Loucy (cell line): ENCODE data around the gene GDAP1L1.
"Not testable (repeated sequence)": the region's sequence is repeated elsewhere in the genome, so short reads cannot be mapped to it uniquely, and the experiment has no call there.

Source experiments
- H2AFZ ChIP-seq: fragments of 200-600 bp; sonication (generic); 2 replicates; pipeline ENCODE4 v1.6.0; 2016; ENCODE audit warnings: antibody characterized with exemption, mild to moderate bottlenecking, low read length, moderate library complexity
- H3F3A ChIP-seq: fragments of 200-600 bp; 2 replicates; pipeline ENCODE4 v1.6.0; 2016; ENCODE audit warnings: antibody characterized with exemption, low read depth, mild to moderate bottlenecking
- H3K27me3 ChIP-seq: fragments of 200-600 bp; sonication (generic); 2 replicates; pipeline ENCODE4 v1.6.1; 2014; ENCODE audit warnings: low read length, mild to moderate bottlenecking; ENCODE audit not compliant: insufficient read depth, poor library complexity, severe bottlenecking
- H3K36me3 ChIP-seq: fragments of 200-600 bp; sonication (generic); 2 replicates; pipeline ENCODE4 v1.6.1; 2016; ENCODE audit warnings: low read length; ENCODE audit not compliant: insufficient read depth
- H3K4me1 ChIP-seq: fragments of 200-600 bp; sonication (generic); 2 replicates; pipeline ENCODE4 v1.5.1; 2014; ENCODE audit warnings: low read length, mild to moderate bottlenecking; ENCODE audit not compliant: insufficient read depth, poor library complexity, severe bottlenecking
- H3K4me2 ChIP-seq: fragments of 200-600 bp; sonication (generic); 2 replicates; pipeline ENCODE4 v1.6.0; 2014; ENCODE audit warnings: antibody characterized with exemption, low read length, low read depth, mild to moderate bottlenecking; ENCODE audit not compliant: poor library complexity, severe bottlenecking
- H3K4me3 ChIP-seq: fragments of 200-600 bp; sonication (generic); 2 replicates; pipeline ENCODE4 v1.5.1; 2014; ENCODE audit warnings: low read length, mild to moderate bottlenecking, mixed read lengths; ENCODE audit not compliant: poor library complexity, severe bottlenecking
- H3K79me2 ChIP-seq: fragments of 200-600 bp; sonication (generic); 2 replicates; pipeline ENCODE4 v1.6.1; 2014; ENCODE audit warnings: low read length; ENCODE audit not compliant: insufficient read depth
- H3K9ac ChIP-seq: fragments of 200-600 bp; sonication (generic); 2 replicates; pipeline ENCODE4 v1.6.0; 2014; ENCODE audit warnings: mild to moderate bottlenecking, low read depth, low read length, moderate library complexity; ENCODE audit not compliant: poor library complexity, severe bottlenecking
- H3K9me2 ChIP-seq: fragments of 200-600 bp; sonication (generic); replicated peaks from 2 replicates; pipeline ENCODE4 v1.6.1; 2016; ENCODE audit warnings: low read depth, low read length, mixed read lengths
- H3K9me3 ChIP-seq: fragments of 200-600 bp; sonication (generic); 2 replicates; pipeline ENCODE4 v1.6.1; 2014; ENCODE audit warnings: mild to moderate bottlenecking, antibody characterized with exemption, low read length, low read depth; ENCODE audit not compliant: insufficient read depth
- H4K20me1 ChIP-seq: fragments of 200-600 bp; sonication (generic); 2 replicates; pipeline ENCODE4 v1.6.0; 2014; ENCODE audit warnings: antibody characterized with exemption, low read length, mild to moderate bottlenecking; ENCODE audit not compliant: insufficient read depth, poor library complexity, severe bottlenecking
- CTCF ChIP-seq: fragments of 200-600 bp; sonication (generic); conservative IDR thresholded peaks from 2 replicates; pipeline ENCODE4 v1.5.1; 2014; ENCODE audit warnings: mild to moderate bottlenecking, antibody characterized with exemption, low read length
- EZH2phosphoT487 ChIP-seq: fragments of 200-600 bp; IDR thresholded peaks from 2 replicates; pipeline ENCODE4 v1.6.1; 2018; ENCODE audit warnings: antibody characterized with exemption, mild to moderate bottlenecking, moderate library complexity, borderline replicate concordance

GDAP1L1 gene

GRCh38 chr20:44233436-44234016 lies 13.6 kb upstream of the GDAP1L1 start:
- Histone ChIP-seq H3K79me2 (no peaks in the 10 kb centered on the region), H4K20me1 (no peaks in the 10 kb centered on the region)
- TF ChIP-seq CTCF: no peak
- no peak for TF ChIP-seq EZH2phosphoT487

DNA sequence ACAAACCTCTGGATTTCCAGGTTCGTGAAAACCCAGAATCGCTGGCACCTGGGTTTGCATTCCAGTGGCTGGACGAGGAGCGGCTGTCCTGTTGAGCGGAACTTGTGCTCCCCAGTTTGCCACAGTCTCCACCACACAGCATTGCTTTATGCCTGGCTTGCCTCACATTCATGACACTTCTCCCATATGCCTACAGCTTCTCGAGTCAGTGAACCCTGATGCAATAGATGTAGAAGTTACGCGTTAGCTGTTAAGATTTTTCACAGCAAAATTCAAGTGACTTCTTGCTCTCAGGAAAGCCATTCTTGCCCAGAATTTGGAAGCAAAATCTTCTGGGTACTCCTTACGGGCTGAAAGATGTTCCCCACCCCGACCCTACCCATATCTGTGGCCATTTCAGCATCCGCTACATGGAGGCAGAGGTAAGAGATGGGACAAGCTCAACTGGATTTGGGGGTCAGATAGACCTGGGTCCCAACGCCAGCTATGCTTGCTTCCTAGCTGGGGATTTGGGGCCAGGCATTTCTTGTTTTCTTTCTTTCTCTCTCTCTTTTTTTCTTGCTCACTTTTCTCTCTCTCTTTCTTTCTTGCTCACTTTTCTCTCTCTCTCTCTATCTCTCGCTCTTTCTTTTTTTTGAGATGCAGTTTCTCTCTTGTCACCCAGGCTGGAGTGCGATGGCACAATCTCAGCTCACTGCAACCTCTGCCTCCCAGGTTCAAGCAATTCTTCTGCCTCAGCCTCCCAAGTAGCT lies 12.4 kb upstream of the GDAP1L1 start:
- Histone ChIP-seq H4K20me1 (no peaks in the 10 kb centered on the region), H3K4me1 (no peaks in the 10 kb centered on the region), H3K4me2 (no peak overlapping the region), H3K27me3 (no peaks in the 10 kb centered on the region), H3K36me3 (no peaks in the 10 kb centered on the region), H3K9me3 (no peaks in the 10 kb centered on the region), H2AFZ (no peak overlapping the region), H3K79me2 (no peaks in the 10 kb centered on the region), H3F3A (no peaks in the 10 kb centered on the region), H3K4me3 (no peak overlapping the region), H3K9me2 (no peaks in the 10 kb centered on the region), H3K9ac (no peak overlapping the region)
- TF ChIP-seq CTCF (no peak), EZH2phosphoT487 (no peak)

More at GRCh38 chr20:44233436-44234016, 13.6 kb upstream of the GDAP1L1 start:
- H3K4me1 ChIP-seq: no peaks in the 10 kb centered on the region
- H2AFZ ChIP-seq: no peak overlapping the region
- H3F3A ChIP-seq: no peaks in the 10 kb centered on the region
- H3K9me3 ChIP-seq: no peaks in the 10 kb centered on the region
- H3K27me3 ChIP-seq: no peaks in the 10 kb centered on the region
- no peaks in the 10 kb centered on the region for H3K36me3 ChIP-seq
- no peaks in the 10 kb centered on the region for H3K9me2 ChIP-seq
- H3K9ac ChIP-seq: no peak overlapping the region
- H3K4me2 ChIP-seq: no peak overlapping the region
- no peak overlapping the region for H3K4me3 ChIP-seq

DNA sequence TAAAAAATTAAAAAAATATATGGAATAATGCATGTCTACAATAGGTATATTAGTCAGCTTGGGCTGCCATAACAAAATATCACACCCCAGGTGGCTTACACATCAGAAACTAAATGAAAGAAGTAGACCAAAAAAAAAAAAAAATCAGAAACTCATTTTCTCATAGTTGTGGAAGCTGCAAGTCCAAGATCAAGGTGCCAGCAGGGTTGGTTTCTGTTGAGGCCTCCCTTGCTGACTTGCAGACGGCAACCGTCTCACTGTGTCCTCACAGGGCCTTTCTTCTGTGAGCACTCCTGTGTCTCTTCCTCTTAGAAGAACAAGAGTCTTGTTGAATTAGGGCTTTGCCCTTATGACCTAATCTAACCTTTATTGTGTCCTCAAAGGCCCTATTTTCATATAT lies 11.4 kb upstream of the GDAP1L1 start:
- Histone ChIP-seq H3K4me2 (no peak overlapping the region), H3K27me3 (no peaks in the 10 kb centered on the region), H3K4me1 (no peaks in the 10 kb centered on the region), H3K79me2 (no peaks in the 10 kb centered on the region), H3K9me3 (no peaks in the 10 kb centered on the region), H2AFZ (no peak overlapping the region), H3K9ac (no peak overlapping the region), H3K4me3 (no peak overlapping the region), H3K36me3 (no peaks in the 10 kb centered on the region), H3K9me2 (no peaks in the 10 kb centered on the region), H4K20me1 (no peaks in the 10 kb centered on the region), H3F3A (no peaks in the 10 kb centered on the region)
- no peak for TF ChIP-seq CTCF
- TF ChIP-seq EZH2phosphoT487: no peak

GRCh38 chr20:44236840-44237239 lies 10.3 kb upstream of the GDAP1L1 start:
- H3K27me3 ChIP-seq, H3K4me1 ChIP-seq, H3K4me2 ChIP-seq, H4K20me1 ChIP-seq, H3K9me2 ChIP-seq, H3K79me2 ChIP-seq, H2AFZ ChIP-seq, H3K4me3 ChIP-seq, H3K36me3 ChIP-seq, H3F3A ChIP-seq, H3K9ac ChIP-seq, H3K9me3 ChIP-seq: not testable (repeated sequence)
